Psoas muscle (tissue), 8 donors: Measurements from ENCODE around the gene PLEKHM3. TPM values are rescaled to one million over a fixed set of nuclear protein-coding genes. Genes with fewer than 3 reads are reported as not detected.

Experiments
- ATAC-seq, 4 donors: fragments of 200-7000 bp; cut with Tn5 transposase; one replicate each; pipeline ENCODE4 v1.9.1; 2020; ENCODE audit warnings: moderate library complexity in 3 of 4, mild to moderate bottlenecking in 2 of 4
- DNase-seq, 2 donors: peaks; one replicate each; pipeline ENCODE4 v3.0.0-alpha.2; 2020
- H3K27ac ChIP-seq: fragments of 200-600 bp; one replicate; pipeline ENCODE4 v1.8.0; 2022
- H3K27me3 ChIP-seq, 3 donors: fragments of 200-600 bp in 1 of 3; one replicate each; pipeline versions ENCODE4 v1.6.1 to v1.8.0; 2013 to 2022; ENCODE audit warnings: low read length in 2 of 3, mild to moderate bottlenecking in 2 of 3, moderate library complexity in 1 of 3; ENCODE audit not compliant: insufficient read depth in 3 of 3
- H3K36me3 ChIP-seq, 2 donors: fragments of 200-600 bp in 1 of 2; one replicate each; pipeline versions ENCODE4 v1.6.1 to v1.8.0; 2013 to 2022; ENCODE audit warnings: low read depth in 1 of 2, mild to moderate bottlenecking in 1 of 2, moderate library complexity in 1 of 2; ENCODE audit not compliant: insufficient read depth in 1 of 2
- H3K4me1 ChIP-seq: fragments of 200-600 bp; one replicate; pipeline ENCODE4 v1.8.0; 2022
- H3K4me3 ChIP-seq: fragments of 200-600 bp; one replicate; pipeline ENCODE4 v1.8.0; 2022; ENCODE audit warnings: mild to moderate bottlenecking
- H3K9me3 ChIP-seq: fragments of 200-600 bp; one replicate; pipeline ENCODE4 v1.8.0; 2022
- WGBS, 3 donors: extraction: QIAGEN DNeasy Blood & Tissue Kit; methylation state at CpG; one replicate each; pipeline versions ENCODE4 v1.1.6 to v1.1.7; 2013; 5-methylcytosine and 5-hydroxymethylcytosine counted together
- intact Hi-C, 2 donors: fragments of 100-400 bp; cut with DNase I; formaldehyde crosslinking; loops; one replicate each; pipeline versions ENCODE4 v1.11.0 to v1.14.2; 2022
- polyA plus RNA-seq, 3 donors: library from polyadenylated mRNA; stranded (reverse); fragments of 200-250 nt; gene quantifications; one replicate each; pipeline ENCODE4 v1.2.3, GENCODE V29; 2013
- total RNA-seq, 4 donors: library from RNA; stranded (reverse); fragmentation: NEBNext Ultra II Directional in 2 of 4; extraction: Animal tissue kit (Norgen Biotek cat#: 25700) in 2 of 4; gene quantifications; one replicate each; pipeline versions ENCODE4 v1.2.1 to v1.2.4, GENCODE V29; 2021 to 2023
- TF ChIP-seq, protein P1 (sequence below): fragments of 200-600 bp; IDR thresholded peaks from one replicate; pipeline ENCODE4 v1.8.0; 2022; ENCODE audit warnings: antibody characterized with exemption
- donor health status: healthy with polysubstance abuse.
- donor health status: DM: no; HTN: no; CAD: no; lungs with moderate emphysema.
- donor health status: Bipolar disorder and iron deficiency.
- donor health status: healthy.
- donor health status: DM: yes; HTN: yes; CAD: no.
- donor health status: DM: no; HTN: no; CAD: no.
- donor health status: DM: no; HTN: no; CAD: no.
- donor health status: DM: yes; HTN: yes; CAD: no.

The PLEKHM3 gene
- total and polyA plus RNA-seq, 7 donors, result 1.1 to 5.7 (median 4.0) TPM

DNA sequence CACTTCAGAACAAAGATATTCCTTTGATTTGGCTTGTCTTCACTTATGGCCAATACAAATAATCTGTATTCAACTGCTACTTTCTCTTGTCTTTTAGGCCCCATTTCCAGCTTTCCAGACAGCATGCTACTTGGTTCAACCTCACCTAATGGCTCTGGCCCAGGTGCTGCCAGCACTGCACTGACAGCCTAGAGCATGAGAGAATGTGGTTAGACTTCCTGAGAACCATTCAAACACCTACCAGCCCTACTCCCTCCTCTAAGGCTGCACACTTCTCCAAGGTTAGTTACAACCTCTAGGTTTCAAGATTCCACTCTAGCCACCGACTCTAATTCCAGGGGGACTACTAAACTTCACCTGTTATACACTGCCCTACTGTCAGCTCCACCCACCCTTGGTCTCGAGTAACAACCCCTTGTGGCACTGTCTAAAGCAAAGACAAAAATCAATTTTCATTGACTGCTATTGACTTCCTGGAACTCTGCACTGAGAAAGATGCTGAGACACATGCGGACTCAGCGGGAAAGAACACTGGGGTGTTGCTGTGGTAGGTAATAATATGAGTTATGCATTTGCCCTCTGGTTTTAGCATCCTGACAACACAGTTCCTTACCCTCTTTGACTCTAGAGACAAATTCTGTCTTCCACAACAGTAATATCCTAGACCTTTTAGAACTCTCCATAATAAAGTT is 38.2 kb downstream of the PLEKHM3 start:
- no peaks in the 10 kb centered on the region for H3K9me3 ChIP-seq
- H3K27me3 ChIP-seq, result no peaks in the 10 kb centered on the region
- H3K27ac ChIP-seq, result no peak overlapping the region
- H3K4me3 ChIP-seq, result no peak overlapping the region
- peaks cover 9% of the 10 kb centered on the region for H3K4me1 ChIP-seq
- no peaks in the 10 kb centered on the region for H3K36me3 ChIP-seq
- intact Hi-C loops, result loop anchor here in 1 of 2 donors (5.0 kb wide), 1 partner anchor 40 kb away; no protein-coding TSS in a partner anchor
- TF ChIP-seq, protein P1, sequence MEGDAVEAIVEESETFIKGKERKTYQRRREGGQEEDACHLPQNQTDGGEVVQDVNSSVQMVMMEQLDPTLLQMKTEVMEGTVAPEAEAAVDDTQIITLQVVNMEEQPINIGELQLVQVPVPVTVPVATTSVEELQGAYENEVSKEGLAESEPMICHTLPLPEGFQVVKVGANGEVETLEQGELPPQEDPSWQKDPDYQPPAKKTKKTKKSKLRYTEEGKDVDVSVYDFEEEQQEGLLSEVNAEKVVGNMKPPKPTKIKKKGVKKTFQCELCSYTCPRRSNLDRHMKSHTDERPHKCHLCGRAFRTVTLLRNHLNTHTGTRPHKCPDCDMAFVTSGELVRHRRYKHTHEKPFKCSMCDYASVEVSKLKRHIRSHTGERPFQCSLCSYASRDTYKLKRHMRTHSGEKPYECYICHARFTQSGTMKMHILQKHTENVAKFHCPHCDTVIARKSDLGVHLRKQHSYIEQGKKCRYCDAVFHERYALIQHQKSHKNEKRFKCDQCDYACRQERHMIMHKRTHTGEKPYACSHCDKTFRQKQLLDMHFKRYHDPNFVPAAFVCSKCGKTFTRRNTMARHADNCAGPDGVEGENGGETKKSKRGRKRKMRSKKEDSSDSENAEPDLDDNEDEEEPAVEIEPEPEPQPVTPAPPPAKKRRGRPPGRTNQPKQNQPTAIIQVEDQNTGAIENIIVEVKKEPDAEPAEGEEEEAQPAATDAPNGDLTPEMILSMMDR, result no peak
- DNase-seq, result no peak
- ATAC-seq, result no peak
- 79 to 84% (median 83%) methylated on average over 4 of the region's 4 CpGs for WGBS, 3 donors

DNA sequence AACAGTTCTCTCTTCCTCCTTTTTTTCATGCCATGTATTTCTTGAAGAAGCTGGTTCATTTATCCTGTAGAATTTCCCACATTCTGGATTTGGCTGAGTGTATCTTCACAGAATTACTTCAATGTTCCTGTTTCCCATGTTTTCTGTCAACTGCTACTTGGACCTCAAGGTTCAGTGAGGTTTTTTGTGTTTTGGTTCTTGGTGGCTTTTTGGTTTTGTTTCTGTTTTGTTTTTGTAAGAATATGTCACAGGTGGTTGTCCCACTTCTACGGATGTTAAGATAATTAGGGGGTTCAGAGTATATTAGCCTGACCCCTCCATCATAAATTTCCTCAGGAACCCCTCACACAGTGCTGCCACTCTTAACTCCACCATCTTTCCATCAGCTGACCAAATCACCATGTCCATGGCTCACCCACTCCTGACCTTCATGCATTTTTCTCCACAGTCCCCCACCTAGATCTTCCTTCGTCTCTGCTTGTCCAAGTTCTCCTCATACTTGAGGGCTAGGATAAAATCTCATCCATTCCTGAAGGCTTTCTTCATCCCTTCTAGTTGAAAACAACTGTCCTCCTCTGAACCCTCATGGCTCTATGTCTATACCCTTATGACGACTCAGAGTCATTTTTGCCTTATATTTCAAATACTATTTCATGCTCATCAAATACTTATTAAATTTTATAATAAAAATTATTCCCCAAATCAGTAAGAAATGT is 40.4 kb downstream of the PLEKHM3 start:
- H3K27ac ChIP-seq, result no peak overlapping the region
- DNase-seq (no peak), ATAC-seq (no peak)
- no peaks in the 10 kb centered on the region for H3K36me3 ChIP-seq
- H3K4me1 ChIP-seq, result no peaks in the 10 kb centered on the region
- H3K9me3 ChIP-seq, result no peaks in the 10 kb centered on the region
- H3K27me3 ChIP-seq, result no peaks in the 10 kb centered on the region
- no peak overlapping the region for H3K4me3 ChIP-seq
- TF ChIP-seq, protein P1, result no peak
- intact Hi-C loops, result loop anchor here in 1 of 2 donors (5.0 kb wide), 1 partner anchor 38 kb away; no protein-coding TSS in a partner anchor
- 90 to 94% (median 94%) methylated on average over 3 of the region's 3 CpGs for WGBS, 3 donors

DNA sequence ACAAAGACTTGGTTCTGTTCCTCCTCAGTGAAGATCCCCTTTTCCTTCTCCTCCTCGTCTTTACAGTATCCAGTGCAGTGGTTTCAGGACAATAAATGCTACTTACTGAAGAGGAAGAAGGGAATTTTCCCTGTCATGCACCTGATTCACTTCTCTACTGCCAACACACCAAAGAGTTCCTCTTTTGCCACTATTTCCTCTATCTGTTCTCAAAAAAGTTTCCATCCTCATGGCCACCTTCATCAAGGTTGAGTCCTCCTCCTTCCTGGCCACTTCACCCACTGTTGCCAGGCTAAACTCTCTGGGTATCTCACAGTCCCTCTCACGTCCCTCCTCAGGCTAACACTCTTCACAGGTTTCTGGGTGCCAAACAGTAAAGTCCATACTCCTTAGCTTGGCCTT is 41.7 kb downstream of the PLEKHM3 start:
- no peaks in the 10 kb centered on the region for H3K27me3 ChIP-seq
- WGBS, 3 donors, result 92 to 100% (median 93%) methylated on average over 2 of the region's 2 CpGs
- no peak for DNase-seq
- no peaks in the 10 kb centered on the region for H3K4me1 ChIP-seq
- intact Hi-C loops, result no loop called here
- no peaks in the 10 kb centered on the region for H3K9me3 ChIP-seq
- no peak for ATAC-seq
- TF ChIP-seq, protein P1, result no peak
- no peak overlapping the region for H3K4me3 ChIP-seq
- H3K27ac ChIP-seq, result no peak overlapping the region
- H3K36me3 ChIP-seq, result no peaks in the 10 kb centered on the region

DNA sequence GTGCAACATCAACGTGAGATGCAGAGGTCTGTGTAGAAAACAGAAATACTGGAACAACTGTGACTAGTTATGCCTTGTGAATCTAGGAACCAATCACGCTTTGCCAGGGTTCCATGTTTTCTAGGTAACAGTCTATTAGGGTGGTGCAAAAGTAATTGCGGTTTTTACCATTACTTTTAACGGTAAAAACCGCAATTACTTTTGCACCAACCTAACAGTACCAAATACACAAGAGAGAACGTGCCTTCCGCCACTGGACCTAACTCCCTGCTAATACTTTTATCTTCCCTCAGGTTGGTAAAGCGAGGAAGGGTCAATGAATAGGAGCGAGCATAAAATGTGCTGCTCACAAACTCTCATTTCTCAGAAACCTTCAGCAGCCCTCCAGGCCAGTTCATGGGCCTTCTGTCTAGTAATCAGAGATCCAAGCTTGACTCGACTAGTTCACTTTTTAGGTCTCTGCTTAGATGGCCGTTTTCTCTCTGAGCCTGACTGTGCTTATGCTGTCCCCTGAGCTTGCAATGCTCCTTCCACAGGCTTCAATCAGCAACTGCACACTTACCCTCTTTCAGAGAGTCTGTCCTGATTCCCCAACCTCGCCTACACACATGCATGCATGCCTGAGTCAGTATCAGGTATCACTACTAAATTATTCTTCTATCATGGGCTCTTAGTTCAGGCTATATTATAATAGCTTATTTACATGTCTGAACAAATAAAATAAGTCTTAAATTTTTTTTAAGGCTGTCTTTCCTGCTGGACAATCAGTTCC is 47.0 kb downstream of the PLEKHM3 start:
- intact Hi-C loops, result no loop called here
- DNase-seq (no peak), ATAC-seq (no peak)
- H3K36me3 ChIP-seq, result peaks cover 4 to 18% of the 10 kb centered on the region in 2 donors
- no peak overlapping the region for H3K27ac ChIP-seq
- TF ChIP-seq, protein P1, result no peak
- H3K4me3 ChIP-seq, result no peak overlapping the region
- 86 to 90% (median 87%) methylated on average over 12 of the region's 12 CpGs for WGBS, 3 donors
- no peaks in the 10 kb centered on the region for H3K27me3 ChIP-seq
- H3K4me1 ChIP-seq, result no peaks in the 10 kb centered on the region
- H3K9me3 ChIP-seq, result no peaks in the 10 kb centered on the region
